GM19372 (cell line): ENCODE measurements around the gene SNX8.
A peak's percentile ranks its signal among the peaks of the same experiment; 100 is the strongest.

Source experiments
- ATAC-seq: cut with Tn5 transposase; IDR thresholded peaks from one replicate; pipeline ENCODE4 v1.9.1; 2021; ENCODE audit warnings: mild to moderate bottlenecking, low read depth, moderate library complexity; ENCODE audit not compliant: unreplicated experiment

The SNX8 gene

GRCh38 chr7:2211259-2211880, 102.9 kb downstream of the SNX8 start:
- ATAC-seq, result no peak

DNA sequence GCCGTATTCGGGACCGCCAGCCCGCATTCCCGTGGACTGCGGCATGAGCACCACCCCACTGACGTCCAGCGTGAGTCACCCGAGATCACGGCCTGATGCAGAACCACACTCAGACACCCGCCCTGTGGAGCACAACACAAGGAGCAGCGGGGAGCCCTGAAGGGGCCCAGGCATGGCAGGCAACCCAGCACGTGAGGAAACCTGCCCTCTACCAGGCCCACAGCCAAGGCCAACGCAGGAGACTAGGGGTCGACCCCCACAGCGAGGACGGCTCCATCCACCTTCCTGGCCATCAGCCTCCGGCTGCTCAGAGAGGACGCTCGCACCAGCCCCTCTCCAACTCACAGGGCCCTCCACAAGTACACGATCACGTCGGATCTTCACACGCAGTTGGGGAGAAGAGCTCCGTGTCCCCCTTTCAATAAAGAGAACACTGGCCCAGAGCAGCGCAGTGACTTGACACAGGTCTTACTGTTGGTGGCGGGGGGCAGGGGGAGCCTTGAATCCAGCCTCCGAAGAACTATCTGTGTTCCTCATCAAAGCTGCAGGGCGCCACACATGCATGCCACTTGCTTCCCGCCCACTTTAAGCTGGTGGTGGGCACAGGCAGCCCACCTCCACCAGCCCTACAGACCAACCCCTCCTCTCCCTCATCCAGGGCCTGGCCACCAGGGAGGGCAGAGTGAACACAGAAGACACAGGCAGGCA, 103.5 kb downstream of the SNX8 start:
- ATAC-seq, result no peak

GRCh38 chr7:2209961-2210323, 104.3 kb downstream of the SNX8 start:
- no peak for ATAC-seq

DNA sequence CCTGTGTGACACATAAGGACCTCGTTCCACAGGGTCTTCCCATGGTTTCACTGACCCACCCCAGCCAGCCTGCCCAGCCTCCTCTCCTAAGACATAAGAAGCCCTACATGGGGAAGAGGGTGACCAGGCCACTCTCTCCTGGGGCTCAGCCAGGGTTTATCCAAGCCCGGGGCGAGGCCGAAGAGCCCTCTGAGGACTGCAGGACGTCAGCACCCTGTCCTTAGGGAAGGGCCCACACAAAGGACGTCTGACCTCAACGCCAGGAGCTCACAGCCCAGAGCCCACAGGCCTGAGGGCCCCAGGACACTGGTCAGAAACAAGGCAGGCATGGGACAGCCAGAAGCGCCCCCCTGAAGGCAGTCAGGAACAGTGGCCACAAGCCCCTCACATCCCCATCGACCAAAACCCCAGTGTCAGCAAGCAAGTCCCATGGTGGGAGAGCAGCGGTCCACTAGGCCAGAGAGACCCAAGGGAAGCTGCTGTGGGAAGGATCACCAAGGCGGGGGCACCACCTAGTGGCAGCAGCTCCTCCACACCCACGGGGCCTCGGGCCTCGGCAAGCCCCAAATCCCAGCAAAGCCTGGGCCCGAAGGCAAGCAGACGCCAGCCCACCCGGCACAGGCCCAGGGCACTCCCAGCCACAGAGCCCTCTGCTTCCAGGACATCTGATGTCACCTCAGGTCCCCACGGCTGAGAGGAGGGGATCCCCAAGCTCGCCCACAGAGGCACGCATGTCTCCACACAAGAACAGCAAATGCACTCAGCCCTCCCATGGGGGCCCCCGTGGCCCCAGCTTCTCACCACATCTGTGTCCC, 104.9 kb downstream of the SNX8 start:
- peak; percentile 70 for ATAC-seq

GRCh38 chr7:2208712-2209111, 105.5 kb downstream of the SNX8 start:
- ATAC-seq, result no peak

GRCh38 chr7:2205036-2205780, 109.0 kb downstream of the SNX8 start:
- no peak for ATAC-seq

- ATAC-seq, result no peak
Observed at GRCh38 chr7:2204446-2204845, 109.8 kb downstream of the SNX8 start.

DNA sequence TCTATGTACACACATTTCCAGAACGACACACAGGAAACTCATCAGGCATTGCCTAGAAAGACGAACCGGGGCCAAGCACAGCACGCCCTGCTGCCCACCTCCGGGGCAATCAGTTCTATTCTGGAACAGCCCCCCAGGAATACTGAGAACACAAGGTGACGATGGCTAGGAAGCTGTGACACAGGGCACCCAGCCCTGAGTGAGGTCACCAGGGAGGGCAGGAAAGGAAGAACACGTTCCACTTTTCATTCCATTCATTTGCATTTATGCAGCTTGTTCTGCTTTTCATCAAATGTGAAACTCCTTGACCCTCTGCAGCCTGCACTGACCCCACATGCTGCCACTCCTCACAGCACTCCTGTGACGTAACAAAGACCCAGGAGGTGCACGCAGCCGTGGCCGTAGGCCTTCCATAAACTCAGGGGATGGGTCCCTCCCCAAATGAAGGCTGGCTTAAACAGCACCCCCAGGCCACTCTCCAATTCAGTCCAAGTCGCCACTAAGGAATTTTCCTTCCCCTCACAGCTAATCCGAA, 110.4 kb downstream of the SNX8 start:
- no peak for ATAC-seq

DNA sequence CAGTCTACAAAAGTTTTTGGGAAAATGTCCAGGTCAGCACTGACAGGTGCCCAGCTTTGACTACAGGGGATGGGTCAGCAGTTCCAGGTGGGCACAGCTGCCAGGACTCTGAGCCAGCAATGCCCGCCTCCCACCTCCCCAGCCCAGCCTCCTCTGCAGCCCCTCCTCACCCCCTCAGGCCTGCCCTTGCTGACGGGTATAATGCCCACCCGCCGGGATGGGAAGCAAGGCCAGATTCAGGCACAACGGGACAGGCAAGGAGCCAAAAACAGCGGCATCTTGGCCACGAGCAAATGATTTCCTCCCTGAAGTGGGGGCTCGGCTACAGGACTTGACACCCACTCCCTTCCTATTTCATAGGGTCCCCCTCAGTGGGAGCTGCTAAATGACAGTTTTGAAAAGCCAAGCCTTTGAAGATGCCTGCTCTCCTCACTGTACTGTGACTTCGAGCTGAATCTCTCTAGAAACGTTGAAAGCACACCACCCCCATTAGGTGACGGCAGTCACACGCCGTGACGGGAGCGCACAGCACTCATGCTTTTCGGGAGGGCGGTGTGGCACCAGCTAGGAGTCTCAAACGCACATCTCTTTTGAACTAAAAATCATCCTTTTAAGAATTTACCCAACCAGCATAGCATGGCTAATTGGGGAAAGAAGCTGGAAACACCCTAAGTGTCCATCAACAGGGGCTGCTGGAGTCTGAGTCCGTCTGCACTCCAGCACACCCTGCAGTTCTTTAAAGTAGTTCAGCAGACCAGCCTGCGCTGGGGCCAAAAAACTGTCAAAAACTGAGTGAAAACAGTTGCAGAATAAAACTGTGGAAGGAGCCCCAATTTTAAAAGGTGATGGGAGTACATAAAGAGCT, 111.1 kb downstream of the SNX8 start:
- ATAC-seq, result no peak

GRCh38 chr7:2202361-2202761, 111.9 kb downstream of the SNX8 start:
- ATAC-seq, result no peak
